AML-193 (cell line): ENCODE data around the gene NOXA1.

Source experiments
- DNase-seq, 2 experiments: peaks; one replicate each; lab custom pipeline; 2025; lab: John Stamatoyannopoulos, UW

NOXA1 gene

GRCh38 chr9:137427454-137428310 is 4.5 kb downstream of the NOXA1 start:
- no peak for DNase-seq

- no peak for DNase-seq
These were observed 5.1 kb downstream of the NOXA1 start for GRCh38 chr9:137428311-137428630.

- no peak for DNase-seq
These were observed 5.8 kb downstream of the NOXA1 start for GRCh38 chr9:137428841-137429545.

- no peak for DNase-seq
These were observed 6.3 kb downstream of the NOXA1 start for GRCh38 chr9:137429546-137429890.

- DNase-seq = no peak
These were observed 7.0 kb downstream of the NOXA1 start for GRCh38 chr9:137429974-137430722.

- no peak for DNase-seq
These were observed 7.7 kb downstream of the NOXA1 start for GRCh38 chr9:137430723-137431415.

- no peak for DNase-seq
These were observed 8.3 kb downstream of the NOXA1 start for GRCh38 chr9:137431416-137431931.

- DNase-seq = no peak
These were observed 9.6 kb downstream of the NOXA1 start for GRCh38 chr9:137432687-137433348.

GRCh38 chr9:137433349-137433915 is 10.2 kb downstream of the NOXA1 start:
- no peak for DNase-seq

GRCh38 chr9:137433916-137434431 is 10.8 kb downstream of the NOXA1 start:
- DNase-seq = no peak

GRCh38 chr9:137434498-137435380 is 11.5 kb downstream of the NOXA1 start:
- DNase-seq = no peak

GRCh38 chr9:137435381-137435891 is 12.2 kb downstream of the NOXA1 start:
- no peak for DNase-seq

- no peak for DNase-seq
These were observed 13.0 kb downstream of the NOXA1 start for GRCh38 chr9:137435980-137436760.

- no peak for DNase-seq
These were observed 13.8 kb downstream of the NOXA1 start for GRCh38 chr9:137436761-137437600.

- no peak for DNase-seq
These were observed 14.7 kb downstream of the NOXA1 start for GRCh38 chr9:137437691-137438590.

GRCh38 chr9:137438591-137439157 is 15.5 kb downstream of the NOXA1 start:
- DNase-seq = no peak
